ENCODE results near the gene ATP1A1.
A peak's percentile ranks its signal among the peaks of the same experiment; 100 is the strongest.

Gene ATP1A1

GRCh38 chr1:116415699-116416533, 42.9 kb downstream of the ATP1A1 start:
- peak; percentile 16 to 36 for DNase-seq

GRCh38 chr1:116416854-116417513, 43.9 kb downstream of the ATP1A1 start:
- DNase-seq: no peak

GRCh38 chr1:116417678-116418077, 44.6 kb downstream of the ATP1A1 start:
- DNase-seq: no peak

GRCh38 chr1:116418091-116418830, 45.2 kb downstream of the ATP1A1 start:
- peak; percentile 35 to 75 for DNase-seq

GRCh38 chr1:116420417-116421200, 47.6 kb downstream of the ATP1A1 start:
- DNase-seq: no peak

- DNase-seq: no peak
Measured at GRCh38 chr1:116424438-116424837, 51.4 kb downstream of the ATP1A1 start.

GRCh38 chr1:116424863-116425262, 51.8 kb downstream of the ATP1A1 start:
- DNase-seq: no peak

- no peak for DNase-seq
Measured at GRCh38 chr1:116425987-116426386, 52.9 kb downstream of the ATP1A1 start.

- DNase-seq: peak in 1 of 2 donors; percentile 31
Measured at GRCh38 chr1:116426401-116426800, 53.4 kb downstream of the ATP1A1 start.

GRCh38 chr1:116428576-116428975, 55.5 kb downstream of the ATP1A1 start:
- DNase-seq: no peak

GRCh38 chr1:116429821-116430374, 56.9 kb downstream of the ATP1A1 start:
- no peak for DNase-seq

- DNase-seq: no peak
Measured at GRCh38 chr1:116431870-116432500, 58.9 kb downstream of the ATP1A1 start.

- DNase-seq: no peak
Measured at GRCh38 chr1:116432655-116433265, 59.7 kb downstream of the ATP1A1 start.

- DNase-seq: peak; percentile 94
Measured at GRCh38 chr1:116433275-116434257, 60.5 kb downstream of the ATP1A1 start.

- no peak for DNase-seq
Measured at GRCh38 chr1:116434849-116435248, 61.8 kb downstream of the ATP1A1 start.

- DNase-seq: no peak
Measured at GRCh38 chr1:116435806-116436610, 63.0 kb downstream of the ATP1A1 start.

- no peak for DNase-seq
Measured at GRCh38 chr1:116436611-116436970, 63.5 kb downstream of the ATP1A1 start.

- DNase-seq: no peak
Measured at GRCh38 chr1:116439701-116440100, 66.7 kb downstream of the ATP1A1 start.

GRCh38 chr1:116440731-116441130, 67.7 kb downstream of the ATP1A1 start:
- no peak for DNase-seq
